ENCODE data around the gene MAN1C1.

- no peak for TF ChIP-seq POLR2A (IDR thresholded peaks at IDR 0.05)
- TF ChIP-seq CTCF (IDR thresholded peaks at IDR 0.05): no peak
These were observed 212.5 kb downstream of the MAN1C1 start for GRCh38 chr1:25829046-25829445.

All from body of pancreas (tissue), 4 donors.